ENCODE data around the gene ANO10.
"Not testable (repeated sequence)": the region's sequence is repeated elsewhere in the genome, so short reads cannot be mapped to it uniquely, and the experiment has no call there.

The ANO10 gene, protein sequence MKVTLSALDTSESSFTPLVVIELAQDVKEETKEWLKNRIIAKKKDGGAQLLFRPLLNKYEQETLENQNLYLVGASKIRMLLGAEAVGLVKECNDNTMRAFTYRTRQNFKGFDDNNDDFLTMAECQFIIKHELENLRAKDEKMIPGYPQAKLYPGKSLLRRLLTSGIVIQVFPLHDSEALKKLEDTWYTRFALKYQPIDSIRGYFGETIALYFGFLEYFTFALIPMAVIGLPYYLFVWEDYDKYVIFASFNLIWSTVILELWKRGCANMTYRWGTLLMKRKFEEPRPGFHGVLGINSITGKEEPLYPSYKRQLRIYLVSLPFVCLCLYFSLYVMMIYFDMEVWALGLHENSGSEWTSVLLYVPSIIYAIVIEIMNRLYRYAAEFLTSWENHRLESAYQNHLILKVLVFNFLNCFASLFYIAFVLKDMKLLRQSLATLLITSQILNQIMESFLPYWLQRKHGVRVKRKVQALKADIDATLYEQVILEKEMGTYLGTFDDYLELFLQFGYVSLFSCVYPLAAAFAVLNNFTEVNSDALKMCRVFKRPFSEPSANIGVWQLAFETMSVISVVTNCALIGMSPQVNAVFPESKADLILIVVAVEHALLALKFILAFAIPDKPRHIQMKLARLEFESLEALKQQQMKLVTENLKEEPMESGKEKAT

DNA sequence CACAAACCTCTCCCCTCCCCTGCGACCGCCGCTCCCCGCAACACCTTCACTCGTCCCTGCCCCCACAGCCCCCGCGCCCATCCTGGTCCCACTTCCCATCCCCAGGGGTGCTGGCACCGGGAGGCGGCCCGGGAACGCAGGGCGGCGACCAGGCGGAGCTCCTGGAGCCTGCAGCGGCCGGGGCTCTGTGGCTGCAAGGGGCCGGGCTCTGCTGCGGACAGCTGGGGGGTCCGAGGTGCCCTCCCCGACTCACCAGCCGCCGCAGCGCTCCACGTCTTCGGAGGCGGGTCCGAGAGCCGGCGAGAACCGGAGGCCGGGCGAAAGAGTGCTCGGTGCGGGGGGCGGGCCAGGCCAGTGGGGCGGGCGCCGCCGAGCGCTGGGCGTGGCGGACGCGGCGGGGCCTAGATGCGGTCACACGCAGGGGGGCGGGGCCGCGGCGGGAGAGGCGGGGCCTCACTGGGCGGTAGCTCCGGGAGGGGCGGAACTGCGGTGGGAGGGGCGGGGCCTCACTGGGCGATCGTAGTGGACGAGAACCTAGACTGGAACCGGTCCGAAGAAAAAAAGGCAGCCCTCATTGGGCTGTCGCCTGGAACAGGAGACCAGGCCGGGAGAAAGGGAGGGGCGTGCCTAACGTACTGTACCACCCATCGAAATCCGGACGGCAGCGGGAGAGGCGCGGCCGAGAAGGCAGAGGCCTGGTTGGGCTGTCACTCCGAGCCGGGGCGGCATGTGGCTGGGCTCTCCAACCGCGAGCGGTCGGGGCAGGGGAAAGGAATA is at the start of gene ANO10:
Gene ANO10 (minus strand): TSS at position 356 of the 777 bp plus-strand sequence. CDS start 16,159 bp downstream, outside the sequence.
- peak; percentile 99 for DNase-seq

DNA sequence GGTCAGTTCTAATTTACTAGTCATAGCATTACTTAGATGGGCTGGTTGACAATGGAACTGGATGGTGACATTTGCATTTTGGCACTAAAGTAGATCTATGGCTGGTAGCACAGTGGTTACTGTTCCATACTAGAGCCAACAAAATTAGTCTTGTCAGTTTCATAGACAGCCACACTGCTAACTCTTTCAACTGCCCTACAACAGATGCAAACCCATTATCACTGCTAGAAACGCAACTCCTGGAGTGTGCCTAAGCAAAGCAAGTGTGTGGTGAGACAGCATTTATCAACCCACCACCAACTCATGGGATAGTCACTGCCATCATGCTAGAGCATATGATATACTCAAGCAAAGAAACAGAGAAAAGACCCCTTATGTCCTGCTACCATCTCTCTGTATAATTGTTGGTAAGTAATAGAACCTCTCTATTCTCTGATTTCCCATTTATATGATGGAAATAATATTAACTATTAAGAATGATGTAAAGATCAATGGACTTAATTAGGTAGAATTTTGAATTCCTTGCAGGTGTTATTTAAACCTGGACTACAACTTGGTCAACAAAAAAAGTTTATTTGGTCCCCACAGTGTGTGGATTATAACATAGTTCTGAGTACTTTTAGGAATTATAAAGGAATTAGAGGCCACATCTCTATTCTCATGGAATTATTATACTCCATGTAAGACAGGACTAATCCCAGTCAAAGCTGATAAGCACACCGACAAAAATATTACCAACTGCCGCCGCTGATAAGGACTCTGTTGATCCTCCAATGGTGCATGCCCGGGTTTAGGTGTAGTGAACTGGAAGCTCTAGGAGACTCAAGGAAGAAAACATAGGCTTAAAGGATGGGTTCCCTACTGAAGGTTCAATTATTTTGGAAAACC is 49.1 kb upstream of the ANO10 start:
- no peak for DNase-seq

DNA sequence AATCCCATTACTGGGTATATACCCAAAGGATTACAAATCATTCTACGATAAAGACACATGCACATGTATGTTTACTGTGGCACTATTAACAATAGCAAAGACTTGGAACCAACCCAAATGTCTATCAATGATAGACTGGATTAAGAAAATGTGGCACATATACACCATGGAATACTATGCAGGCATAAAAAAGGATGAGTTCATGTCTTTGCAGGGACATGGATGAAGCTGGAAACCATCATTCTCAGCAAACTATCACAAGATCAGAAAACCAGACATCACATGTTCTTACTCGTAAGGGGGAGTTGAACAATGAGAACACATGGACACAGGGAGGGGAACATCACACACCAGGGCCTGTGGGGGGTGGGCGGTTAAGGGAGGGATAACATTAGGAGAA is 43.2 kb upstream of the ANO10 start:
- DNase-seq: not testable (repeated sequence)

DNA sequence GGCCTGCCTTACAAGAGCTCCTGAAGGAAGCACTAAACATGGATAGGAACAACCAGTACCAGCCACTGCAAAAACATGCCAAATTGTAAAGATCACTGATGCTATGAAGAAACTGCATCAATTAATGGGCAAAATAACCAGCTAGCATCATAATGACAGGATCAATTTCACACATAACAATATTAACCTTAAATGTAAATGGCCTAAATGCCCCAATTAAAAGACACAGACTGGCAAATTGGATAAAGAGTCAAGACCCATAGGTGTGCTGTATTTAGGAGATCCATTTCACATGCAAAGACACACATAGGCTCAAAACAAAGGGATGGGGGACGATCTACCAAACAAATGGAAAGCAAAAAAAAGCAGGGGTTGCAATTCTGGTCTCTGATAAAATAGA is 39.6 kb upstream of the ANO10 start:
- DNase-seq: not testable (repeated sequence)

DNA sequence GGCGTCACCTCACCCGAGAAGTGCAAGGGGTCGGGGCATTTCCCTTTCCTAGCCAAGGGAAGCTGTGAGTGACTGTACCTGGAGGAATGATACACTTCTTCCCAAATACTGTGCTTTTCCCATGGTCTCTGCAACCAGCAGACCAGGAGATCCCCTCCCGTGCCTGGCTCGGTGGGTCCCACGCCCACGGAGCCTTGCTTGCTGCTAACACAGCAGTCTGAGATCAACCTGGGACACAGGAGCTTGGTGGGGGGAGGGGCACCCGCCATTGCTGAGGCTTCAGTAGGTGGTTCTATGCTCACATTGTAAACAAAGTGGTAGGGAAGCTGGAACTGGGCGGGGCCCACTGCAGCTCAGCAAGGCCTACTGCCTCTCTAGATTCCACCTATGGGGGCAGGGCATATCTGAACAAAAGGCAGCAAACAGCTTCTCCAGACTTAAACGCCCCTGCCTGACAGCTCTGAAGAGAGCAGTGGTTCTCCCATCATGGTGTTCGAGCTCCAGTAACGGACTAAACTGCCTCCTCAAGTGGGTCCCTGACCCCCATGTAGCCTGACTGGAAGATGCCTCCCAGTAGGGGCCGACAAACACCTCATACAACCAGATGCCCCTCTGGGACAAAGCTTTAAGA is 37.6 kb upstream of the ANO10 start:
- DNase-seq: no peak

DNA sequence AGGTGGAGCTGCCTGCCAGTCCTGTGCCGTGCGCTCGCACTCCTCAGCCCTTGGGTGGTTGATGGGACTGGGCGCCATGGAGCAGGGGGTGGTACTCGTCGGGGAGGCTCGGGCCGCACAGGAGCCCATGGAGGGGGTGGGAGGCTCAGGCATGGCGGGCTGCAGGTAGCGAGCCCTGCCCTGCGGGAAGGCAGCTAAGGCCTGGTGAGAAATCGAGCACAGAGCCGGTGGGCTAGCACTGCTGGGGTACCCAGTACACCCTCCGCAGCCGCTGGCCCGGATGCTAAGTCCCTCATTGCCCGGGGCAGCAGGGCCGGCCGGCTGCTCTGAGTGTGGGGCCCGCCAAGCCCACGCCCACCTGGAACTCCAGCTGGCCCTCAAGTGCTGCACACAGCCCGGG is 34.6 kb upstream of the ANO10 start:
- DNase-seq: not testable (repeated sequence)

DNA sequence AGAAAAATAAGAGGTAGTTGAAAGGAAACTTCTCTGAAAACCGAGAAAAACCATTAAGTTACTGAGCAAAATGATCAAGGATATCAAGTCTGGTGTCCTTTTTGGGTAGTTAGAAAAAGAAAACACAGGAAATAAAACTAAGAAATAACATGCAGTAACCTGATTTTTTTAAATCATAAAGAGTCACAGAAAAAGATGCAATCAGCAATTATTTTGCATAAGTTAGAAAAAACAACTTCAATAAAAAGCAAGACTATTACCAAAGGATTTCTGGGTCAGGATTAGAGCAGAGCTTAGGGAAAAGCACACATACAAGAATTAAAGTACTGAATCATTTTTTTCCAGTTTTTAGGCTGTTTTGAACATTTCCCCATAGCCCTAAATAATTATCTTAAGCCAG is 28.5 kb upstream of the ANO10 start:
- no peak for DNase-seq

DNA sequence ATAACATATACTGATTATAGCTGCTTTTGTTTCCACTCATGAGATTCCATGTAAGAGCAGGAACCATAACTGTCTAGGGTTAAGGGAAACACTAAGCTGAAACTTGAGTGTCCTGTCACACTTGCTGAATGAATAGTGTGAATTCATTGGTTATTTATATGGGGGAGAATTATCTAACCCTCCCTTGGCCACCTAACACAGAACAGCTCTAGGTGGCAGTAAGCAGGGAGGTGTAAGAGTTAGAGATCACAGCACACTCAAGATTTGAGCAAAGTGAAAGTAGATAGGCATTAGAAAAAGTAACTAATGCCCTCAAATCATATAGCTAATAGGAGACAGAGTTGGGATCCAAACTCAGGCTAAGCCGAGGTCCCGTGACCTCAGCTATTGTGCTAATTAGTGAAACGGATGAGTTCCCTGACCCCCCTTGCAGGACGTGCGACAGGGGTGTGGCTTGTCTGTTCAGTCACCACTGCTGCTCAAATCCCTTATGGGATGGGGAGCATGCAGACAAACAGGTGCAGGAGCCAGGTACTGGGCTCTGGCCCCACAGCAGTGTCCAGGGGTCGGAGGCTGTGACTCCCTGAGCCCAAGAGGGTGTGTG is 27.7 kb upstream of the ANO10 start:
- DNase-seq: peak; percentile 31

DNA sequence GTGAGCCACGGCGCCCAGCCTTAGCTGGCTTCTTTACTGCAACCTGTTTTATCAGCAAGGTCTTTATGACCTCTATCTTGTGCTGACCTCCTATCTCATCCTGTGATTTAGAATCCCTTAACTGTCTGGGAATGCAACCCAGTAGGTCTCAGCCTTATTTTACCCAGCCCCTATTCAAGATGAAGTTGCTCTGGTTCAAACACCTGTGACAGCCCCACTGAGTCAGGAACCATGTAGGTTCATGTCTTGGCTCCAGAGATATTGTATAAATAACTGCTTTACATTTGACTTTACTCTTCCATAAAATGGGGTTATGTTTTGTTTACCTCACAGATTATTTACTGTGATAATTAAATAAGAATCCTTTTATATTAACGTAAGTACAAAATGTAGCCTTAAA is 27.1 kb upstream of the ANO10 start:
- no peak for DNase-seq

DNA sequence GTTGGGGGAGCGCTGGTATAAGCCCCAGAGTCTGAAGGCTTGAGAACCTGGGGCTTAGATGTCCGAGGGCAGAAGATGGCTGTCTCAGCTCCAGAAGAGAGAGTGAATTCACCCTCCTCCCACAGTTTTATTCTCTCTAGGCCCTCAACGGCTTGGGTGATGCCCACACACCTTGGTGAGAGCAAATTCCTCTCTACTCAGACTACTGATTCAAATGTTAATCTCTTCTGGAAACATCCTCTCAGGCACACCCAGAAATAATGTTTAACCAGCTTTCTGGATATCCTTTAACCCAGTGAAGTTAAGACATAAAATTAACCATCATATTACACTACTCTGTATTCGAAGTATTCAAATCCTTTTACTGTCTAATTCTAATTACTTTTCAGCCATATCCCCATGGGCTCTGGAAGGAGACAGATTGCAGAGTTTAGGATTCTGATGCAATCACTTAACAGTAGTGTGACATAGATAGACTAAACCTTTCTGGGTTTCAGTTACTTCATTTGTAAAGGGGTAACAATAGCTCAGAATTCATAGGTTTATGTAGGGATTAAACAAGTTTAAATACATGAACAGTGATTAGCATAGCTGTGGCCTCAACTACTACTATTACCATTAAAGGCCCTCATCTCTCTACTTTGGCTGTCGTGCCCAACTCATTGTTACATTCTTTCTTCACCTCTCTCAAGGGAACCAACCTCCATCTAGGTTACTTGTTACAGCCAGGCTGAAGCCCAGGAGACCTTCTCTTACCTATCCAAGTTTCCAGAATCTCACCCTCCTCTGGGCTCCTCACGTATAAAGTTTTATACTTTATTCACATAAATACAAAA is 25.7 kb upstream of the ANO10 start:
- no peak for DNase-seq

DNA sequence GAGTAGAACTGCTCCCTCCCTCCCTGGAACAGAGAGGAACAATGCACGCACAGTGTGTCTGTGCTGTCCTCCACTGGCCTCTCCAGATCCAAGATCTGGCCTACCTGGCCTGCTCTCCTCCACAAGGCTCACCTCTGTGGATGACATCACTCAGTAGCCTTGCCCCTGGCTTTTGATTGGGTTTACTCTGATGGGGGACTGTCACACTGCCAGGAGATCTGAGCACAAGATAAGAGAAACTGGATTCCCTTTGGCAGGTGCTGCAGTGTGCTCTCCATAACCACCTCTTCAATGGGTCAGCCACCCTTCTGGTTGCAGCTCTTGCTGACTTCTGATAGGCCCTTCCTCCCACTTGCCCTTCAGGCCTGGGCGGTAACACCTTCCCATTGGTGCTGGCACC is 22.6 kb upstream of the ANO10 start:
- no peak for DNase-seq

DNA sequence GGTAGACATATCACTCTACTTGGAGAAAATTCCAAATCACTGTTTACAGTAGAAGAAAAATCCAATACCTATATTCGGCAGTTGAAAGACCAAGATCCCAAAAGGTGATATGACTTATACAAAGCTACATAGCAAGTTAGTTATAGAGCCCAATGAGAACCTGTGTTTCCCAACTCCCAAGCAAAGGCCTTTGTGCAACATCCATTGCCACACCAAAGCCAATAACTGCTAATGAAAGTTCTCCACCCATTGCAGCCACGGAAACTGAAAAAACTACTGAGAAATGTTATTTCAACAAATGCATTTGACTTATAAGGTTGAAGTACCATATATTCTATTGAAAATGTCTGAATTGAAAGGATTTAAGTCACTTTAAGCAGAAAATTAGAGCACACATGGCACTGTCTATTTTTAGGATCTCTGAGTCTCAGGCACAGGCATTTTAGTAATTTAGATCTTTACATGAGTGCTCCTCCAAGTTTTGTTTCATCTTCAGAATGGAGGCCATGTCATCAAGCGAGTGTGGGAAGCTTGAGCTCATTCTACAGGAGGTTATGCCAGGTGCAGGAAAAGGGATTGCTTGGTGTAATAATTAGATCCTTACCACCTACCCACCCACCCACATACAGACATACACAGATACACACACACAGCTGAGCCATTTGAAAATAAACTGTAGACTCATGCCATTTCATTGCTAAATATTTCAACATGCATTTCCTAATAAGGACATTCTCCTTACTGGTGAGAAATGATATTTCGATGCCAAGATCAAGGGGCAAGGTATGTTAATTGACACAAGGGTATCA is 19.7 kb upstream of the ANO10 start:
- no peak for DNase-seq

DNA sequence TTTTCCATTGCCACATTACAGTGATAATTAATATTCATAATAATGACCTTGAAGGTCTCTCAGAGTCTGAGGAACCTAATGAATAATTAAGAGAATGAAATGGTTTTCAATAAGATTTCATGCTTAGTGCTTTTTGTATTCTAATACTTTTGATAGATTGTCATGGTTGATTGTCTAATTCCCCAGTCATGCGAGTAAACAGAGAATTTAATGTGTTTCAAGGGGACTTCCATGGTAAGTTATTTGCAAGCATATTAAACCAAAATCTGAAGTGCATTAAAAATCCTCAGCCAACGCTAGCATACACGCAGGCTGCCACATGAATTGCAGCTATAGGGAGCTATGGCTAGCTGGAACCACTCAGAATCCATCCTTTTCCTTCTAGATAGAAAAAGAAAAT is 18.9 kb upstream of the ANO10 start:
- DNase-seq: no peak

DNA sequence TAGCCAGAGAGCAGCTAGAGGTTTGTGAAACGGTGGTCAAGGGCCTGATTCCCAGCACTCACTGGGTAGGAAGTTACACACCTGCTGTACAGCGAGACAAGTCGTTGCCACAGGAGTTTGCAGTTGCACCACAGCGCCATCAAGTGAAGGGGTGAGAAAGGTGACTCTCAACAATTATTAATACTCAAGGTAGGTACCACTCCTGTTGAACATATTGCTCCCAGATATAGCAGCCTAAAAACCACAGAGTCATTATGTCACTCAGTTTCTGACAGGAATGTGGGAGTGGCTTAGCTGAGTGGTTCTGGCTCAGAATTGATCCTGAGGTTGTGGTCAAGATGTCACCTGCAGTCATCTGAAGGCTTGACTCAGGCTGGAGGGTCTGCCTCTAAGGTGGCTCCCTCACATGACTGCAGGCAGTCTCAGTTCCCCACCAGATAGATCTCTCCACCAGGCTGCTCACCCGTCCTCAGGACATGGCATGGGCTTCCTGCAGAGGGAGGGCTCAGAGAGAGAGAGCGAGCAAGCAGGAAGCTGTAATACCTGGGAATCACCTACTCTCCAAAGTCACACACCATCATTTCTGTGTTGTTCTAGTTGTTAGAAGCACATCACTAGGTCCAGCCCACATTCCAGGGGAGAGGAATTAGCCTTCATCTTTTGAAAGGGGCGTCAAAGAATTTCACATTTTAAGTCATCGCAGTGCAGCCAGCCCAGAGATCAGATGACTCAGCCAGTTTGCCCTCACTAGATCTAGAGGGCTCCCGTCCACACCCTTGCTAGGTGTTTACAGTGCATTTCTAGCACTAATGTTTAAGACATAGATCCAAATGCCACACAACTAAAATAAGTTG is 17.0 kb upstream of the ANO10 start:
- DNase-seq: no peak

DNA sequence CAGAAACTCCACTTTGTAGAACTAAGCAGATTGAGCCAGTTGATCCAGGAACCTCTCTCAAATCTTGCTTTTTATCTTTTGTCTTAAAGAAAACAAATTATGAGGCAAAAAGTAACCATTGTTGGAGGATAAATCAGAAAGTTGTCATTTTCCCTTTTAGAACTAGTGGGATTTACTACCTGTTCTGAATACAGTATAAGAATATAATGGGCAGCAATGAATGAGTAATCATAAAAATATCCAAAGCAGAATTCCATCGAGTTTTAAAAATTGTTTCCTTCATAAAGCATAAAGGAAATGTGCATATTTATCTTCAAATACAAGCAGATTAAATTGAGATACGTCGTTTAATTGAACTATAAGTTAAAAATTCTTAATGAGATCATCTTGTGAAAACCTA is 15.9 kb upstream of the ANO10 start:
- DNase-seq: no peak

DNA sequence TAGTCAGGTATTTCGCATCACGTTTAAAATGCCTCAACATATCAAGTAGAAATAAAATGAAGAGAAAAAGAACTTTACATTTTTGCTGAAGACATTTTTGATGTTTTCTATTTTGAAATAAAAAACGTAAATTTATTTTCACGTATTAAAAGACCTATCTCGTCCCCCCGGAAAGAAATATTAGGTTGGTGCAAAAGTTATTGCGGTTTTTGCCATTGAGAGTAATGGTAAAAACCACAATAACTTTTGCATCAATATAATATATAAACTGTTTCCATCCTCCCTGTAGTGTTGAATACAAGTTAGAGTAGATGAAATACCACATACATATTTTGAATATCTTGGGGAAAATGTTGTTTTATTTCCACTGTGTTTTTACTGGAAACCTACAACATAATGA is 11.2 kb upstream of the ANO10 start:
- DNase-seq: no peak

DNA sequence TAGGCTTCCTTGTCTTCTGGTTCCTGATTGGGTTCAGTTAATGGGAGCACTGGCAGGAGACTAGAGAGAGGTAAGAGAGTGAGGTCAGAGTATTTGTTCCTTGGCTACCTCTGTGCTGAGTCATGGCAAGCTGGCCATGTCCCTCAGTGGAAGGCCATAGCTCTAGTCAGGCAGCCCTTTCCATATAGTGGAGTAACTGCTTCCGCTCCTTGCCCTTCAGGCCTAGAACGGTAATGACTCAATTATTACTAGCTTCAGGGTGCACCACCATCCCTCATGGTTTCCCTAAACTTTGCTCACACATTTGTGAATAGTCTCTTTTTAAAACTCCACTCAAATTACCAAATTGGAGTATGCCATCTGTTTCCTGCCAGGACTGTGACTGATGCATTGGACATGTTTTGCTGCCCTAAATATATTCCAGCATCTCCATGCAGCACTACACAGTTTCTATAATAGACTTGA is 10.5 kb upstream of the ANO10 start:
- DNase-seq: no peak

DNA sequence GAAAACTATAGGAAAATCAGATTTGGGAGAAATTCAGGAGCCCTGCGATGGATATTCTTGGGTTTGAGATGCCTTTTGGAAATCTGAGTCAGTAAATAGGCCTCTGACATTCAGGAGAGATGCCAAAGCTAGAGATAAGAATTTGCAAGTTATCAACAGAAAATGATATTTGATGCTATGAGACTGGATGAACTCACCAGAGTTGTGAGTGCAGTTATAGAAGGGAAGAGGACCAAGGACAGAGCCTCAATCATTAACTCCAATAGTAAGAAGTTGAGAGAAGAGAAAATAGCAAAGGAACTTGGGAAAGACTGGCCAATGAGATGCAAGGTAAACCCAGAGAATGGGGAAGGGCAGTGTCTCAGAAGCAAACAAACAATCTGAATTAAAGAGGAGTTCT is 7.9 kb upstream of the ANO10 start:
- no peak for DNase-seq

DNA sequence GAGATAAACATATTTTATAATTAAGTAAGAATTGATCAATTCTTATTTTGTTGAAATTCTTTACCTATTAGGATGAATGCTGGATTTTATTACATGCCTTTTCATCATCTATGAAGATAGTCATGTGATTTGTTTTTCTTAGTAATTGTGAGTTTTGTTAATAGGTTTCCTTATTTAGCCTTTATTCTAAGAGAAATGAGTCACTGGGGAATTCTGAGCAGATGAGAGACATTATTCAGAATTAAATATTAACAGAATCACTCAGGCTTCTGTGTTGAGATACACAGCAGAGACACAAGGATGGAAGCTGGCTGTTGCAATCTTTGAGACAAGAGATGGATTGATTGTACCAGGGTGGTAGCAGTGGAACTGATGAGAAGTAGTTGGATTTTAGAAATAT is 7.4 kb upstream of the ANO10 start:
- DNase-seq: no peak
